ENCODE results near the gene ZNF665.
A peak's percentile ranks its signal among the peaks of the same experiment; 100 is the strongest.
"Not testable (repeated sequence)": the region's sequence is repeated elsewhere in the genome, so short reads cannot be mapped to it uniquely, and the experiment has no call there.

Gene ZNF665

DNA sequence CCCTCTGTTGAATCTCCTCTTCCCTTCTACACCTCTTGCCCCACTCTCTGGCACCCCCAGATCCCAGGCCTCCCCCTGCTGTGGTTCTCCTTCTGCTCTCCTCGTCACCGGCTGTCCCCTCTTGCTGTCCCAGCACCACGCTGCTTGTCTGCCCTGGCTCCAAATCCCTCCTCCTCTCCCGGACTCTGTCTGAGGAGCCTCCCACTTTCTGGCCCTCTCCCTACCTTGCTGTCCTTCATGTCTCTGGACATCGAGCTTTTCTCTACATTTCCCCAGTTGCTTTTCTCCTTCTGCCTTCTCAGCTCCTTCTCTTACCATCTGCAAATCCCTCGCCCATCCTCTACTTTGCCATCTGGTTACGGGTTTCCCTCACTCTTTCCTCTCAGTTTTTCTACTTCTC lies 35.5 kb downstream of the ZNF665 start:
- no peak for DNase-seq (ENCODE audit: low spot score)

DNA sequence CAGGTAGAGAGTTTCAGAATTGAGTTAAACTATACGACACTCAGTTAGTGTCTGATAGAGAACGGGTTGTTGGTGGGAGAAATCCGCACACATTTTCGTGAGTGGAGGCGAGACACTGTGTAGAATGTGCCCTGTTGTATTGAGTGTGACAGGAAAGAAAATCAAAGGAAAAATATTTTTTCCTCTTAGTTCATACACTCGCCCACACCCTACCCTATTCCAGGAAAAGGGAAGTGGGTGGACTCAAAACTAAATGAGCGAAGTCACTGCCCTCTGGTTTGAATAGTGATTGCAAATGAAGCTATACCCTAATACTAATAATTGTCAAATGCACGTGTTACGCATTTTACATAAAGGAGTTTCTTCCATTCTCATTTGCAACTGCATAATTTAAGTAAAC lies 36.3 kb downstream of the ZNF665 start:
- no peak for DNase-seq (ENCODE audit: low spot score)

- DNase-seq (ENCODE audit: low spot score), result no peak
Measured at GRCh38 chr19:53147645-53148044, 45.5 kb downstream of the ZNF665 start.

- DNase-seq (ENCODE audit: low spot score), result no peak
Measured at GRCh38 chr19:53140351-53140750, 52.8 kb downstream of the ZNF665 start.

DNA sequence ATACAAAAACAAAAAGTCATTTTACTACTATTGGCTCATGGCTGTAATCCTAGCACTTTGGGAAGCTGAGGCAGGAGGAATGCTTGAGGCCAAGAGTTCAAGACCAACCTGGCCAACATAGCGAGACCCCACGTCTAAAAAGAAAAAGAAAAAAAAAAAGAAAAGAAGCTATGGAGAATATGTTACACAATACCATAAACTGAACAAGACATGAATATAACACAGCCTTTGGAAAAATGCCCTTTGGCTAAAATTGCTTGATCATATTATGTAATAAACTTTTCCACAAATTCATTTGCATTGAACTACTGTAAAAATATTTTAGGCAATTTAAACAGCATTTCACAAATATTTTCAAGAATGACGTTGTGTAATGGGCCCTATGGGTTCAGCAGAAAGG lies 56.7 kb downstream of the ZNF665 start:
- no peak for DNase-seq (ENCODE audit: low spot score)

DNA sequence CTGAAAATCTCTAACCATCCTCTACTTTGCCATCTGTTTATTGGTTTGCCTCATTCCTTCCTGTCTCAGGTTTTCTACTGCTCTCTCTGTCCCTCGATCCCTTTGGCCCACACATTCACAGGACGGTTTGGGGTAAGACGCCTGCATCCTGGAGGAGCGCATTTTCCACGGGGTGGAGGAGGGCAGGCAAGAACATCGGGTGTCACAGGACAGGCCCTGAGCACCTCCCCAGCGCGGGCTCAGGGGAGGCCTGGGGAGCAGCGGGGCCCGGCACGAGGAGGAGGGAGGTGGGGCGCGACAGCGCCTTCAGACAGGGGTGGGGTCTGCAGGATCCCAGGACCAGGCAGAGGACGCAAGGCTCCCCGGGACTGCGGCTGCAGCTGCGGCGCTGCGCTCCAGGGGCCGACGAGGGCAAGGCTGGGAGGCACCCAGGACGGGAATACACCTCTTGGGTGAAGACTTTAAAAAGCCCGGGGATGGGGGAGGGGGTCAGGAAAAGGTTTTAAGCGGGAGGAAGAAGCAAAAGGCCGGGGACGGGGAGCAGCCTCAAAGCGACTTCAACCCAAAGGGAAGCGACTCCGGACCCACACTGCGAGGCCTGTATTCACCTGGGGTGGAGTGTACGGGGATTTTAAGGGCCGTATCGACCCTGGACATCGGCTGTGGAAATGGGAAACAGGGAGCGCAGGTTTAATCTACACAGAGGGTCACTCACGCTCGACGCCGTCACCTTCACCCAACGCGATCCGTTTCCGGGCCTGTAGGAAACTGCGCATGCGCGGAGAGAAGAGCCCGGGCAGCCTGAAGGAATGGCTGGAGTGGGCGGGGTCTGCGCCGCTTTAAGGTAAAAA lies 60.8 kb downstream of the ZNF665 start, which contains the start of gene ZNF415:
Gene ZNF415, minus strand, starts transcription at position 770 of the 851 bp plus-strand sequence. CDS start 10,234 bp downstream, outside the sequence.
- DNase-seq (ENCODE audit: low spot score), result peak; percentile 6

- no peak for DNase-seq (ENCODE audit: low spot score)
Measured at GRCh38 chr19:53131727-53132126, 61.4 kb downstream of the ZNF665 start.

GRCh38 chr19:53131085-53131590 lies 62.0 kb downstream of the ZNF665 start:
- DNase-seq (ENCODE audit: low spot score), result no peak

GRCh38 chr19:53130506-53130905 lies 62.7 kb downstream of the ZNF665 start:
- DNase-seq (ENCODE audit: low spot score), result no peak

DNA sequence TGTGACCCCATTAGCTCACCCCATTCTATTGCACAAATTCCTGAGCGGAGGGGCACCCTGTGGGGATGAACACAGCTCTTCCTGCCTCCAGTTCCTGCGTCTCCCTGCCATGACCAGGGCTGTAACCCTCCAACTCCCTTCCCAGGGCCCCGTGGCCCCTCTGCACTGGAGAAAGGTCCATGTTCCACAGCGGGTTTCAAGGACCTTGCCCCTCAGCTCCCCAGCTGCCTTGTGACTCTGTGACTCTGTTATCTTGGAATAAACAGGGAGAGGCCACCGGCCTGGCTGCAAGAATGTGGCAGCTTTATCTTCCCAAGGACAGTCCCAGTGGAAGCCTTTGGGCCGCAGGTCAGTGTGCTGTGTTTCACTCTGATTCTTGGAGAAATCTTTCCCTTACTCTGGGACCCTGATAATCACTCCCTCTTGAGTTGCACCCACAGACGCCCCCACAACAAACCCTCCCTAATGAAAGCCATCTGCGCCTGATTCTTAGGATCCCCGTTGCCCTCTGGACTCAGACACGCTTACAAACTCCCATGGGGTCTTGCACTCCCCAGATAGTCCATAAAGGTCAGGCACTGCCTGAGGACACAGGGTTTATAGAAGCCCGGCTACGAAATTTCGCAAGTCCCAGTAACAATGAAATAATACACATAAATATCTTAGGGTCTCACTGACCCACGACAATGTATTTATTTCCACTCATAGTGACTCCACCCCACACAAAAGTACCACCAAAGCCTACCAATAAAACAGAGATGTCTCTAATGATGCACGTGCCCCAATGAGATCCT lies 66.2 kb downstream of the ZNF665 start:
- DNase-seq (ENCODE audit: low spot score), result not testable (repeated sequence)

DNA sequence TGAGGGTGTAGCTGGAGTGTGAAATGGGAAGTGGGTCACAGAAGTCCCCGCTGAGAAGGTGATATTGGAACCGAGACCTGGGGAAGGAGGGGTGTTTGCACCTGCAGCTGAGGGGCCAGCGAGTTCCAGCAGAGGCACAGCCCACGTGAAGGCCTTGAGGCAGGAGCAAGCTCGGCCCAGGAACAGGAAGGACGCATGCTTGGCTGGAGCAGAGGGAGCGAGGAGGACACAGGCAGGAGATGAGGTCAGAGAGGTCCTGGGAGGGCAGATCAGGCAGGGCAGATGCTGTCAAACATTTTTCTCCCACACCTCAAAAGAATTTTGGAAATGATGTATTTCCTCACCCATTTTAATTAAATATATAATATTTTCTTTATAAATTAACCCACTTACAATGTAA lies 69.8 kb downstream of the ZNF665 start:
- no peak for DNase-seq (ENCODE audit: low spot score)

Measured in COLO829 (cell line).